Liver (tissue), 9 donors: ENCODE data around the gene HGFAC. TPM values are rescaled to one million over a fixed set of nuclear protein-coding genes. Genes with fewer than 3 reads are reported as not detected.

Source experiments
- DNase-seq: peaks from one replicate; pipeline ENCODE4 v3.0.0-alpha.2; 2017; ENCODE audit warnings: low spot score
- H3K27ac ChIP-seq, 2 donors: one replicate each; pipeline ENCODE4 v1.7.0; 2013; ENCODE audit warnings: inconsistent platforms in 2 of 2, low read length in 2 of 2, control low read depth in 1 of 2, low read depth in 1 of 2, mild to moderate bottlenecking in 1 of 2
- H3K27me3 ChIP-seq, 4 donors: one replicate each; pipeline versions ENCODE4 v1.6.1 to v1.7.0; 2013; ENCODE audit warnings: low read length in 3 of 4, inconsistent platforms in 1 of 4, mild to moderate bottlenecking in 1 of 4, moderate library complexity in 1 of 4; ENCODE audit not compliant: control insufficient read depth in 4 of 4, insufficient read depth in 4 of 4
- H3K36me3 ChIP-seq, 4 donors: one replicate each; pipeline versions ENCODE4 v1.6.1 to v1.7.0; 2013; ENCODE audit warnings: low read length in 3 of 4, mild to moderate bottlenecking in 3 of 4, low read depth in 1 of 4, moderate library complexity in 1 of 4; ENCODE audit not compliant: control insufficient read depth in 4 of 4, insufficient read depth in 3 of 4
- H3K4me1 ChIP-seq, 4 donors: one replicate each; pipeline versions ENCODE4 v1.6.1 to v1.7.0; 2013; ENCODE audit warnings: low read length in 3 of 4, mild to moderate bottlenecking in 3 of 4, moderate library complexity in 1 of 4; ENCODE audit not compliant: control insufficient read depth in 4 of 4, insufficient read depth in 4 of 4
- H3K4me3 ChIP-seq, 3 donors: one replicate each; pipeline versions ENCODE4 v1.6.1 to v1.7.0; 2013; ENCODE audit warnings: low read length in 3 of 3, control low read depth in 1 of 3, low read depth in 1 of 3, mild to moderate bottlenecking in 1 of 3
- H3K9ac ChIP-seq, 2 donors: one replicate each; pipeline ENCODE4 v1.7.0; 2013; ENCODE audit warnings: low read length in 2 of 2, mild to moderate bottlenecking in 2 of 2, moderate library complexity in 2 of 2, control low read depth in 1 of 2, low read depth in 1 of 2
- H3K9me3 ChIP-seq, 4 donors: one replicate each; pipeline versions ENCODE4 v1.6.1 to v1.7.0; 2013; ENCODE audit warnings: low read length in 3 of 4; ENCODE audit not compliant: control insufficient read depth in 4 of 4
- ATF3 ChIP-seq: IDR thresholded peaks from 2 replicates; pipeline ENCODE4 v1.6.1; 2016; ENCODE audit warnings: antibody characterized with exemption
- CTCF ChIP-seq: fragments of 150-350 bp; IDR thresholded peaks from 2 replicates; pipeline ENCODE4 v1.5.1; 2017; ENCODE audit warnings: improper control_type of control experiment, low read depth, low read length; ENCODE audit not compliant: missing input control
- EGR1 ChIP-seq, 2 donors: IDR thresholded peaks; 2 replicates each; pipeline ENCODE4 v1.6.1; 2016 to 2018; ENCODE audit warnings: antibody characterized with exemption in 2 of 2, low read depth in 2 of 2
- FOXA1 ChIP-seq: IDR thresholded peaks from 2 replicates; pipeline ENCODE4 v1.6.1; 2016; ENCODE audit warnings: antibody characterized with exemption
- FOXA2 ChIP-seq: IDR thresholded peaks from 2 replicates; pipeline ENCODE4 v1.6.1; 2016; ENCODE audit warnings: antibody characterized with exemption
- GABPA ChIP-seq, 2 donors: IDR thresholded peaks in 1 of 2; conservative IDR thresholded peaks in 1 of 2; 2 replicates each; pipeline ENCODE4 v1.6.1; 2016; ENCODE audit warnings: antibody characterized with exemption in 2 of 2, mild to moderate bottlenecking in 1 of 2, moderate library complexity in 1 of 2
- HNF4A ChIP-seq, 2 donors: conservative IDR thresholded peaks; 2 replicates each; pipeline ENCODE4 v1.6.1; 2016; ENCODE audit warnings: antibody characterized with exemption in 2 of 2, mild to moderate bottlenecking in 2 of 2
- HNF4G ChIP-seq: IDR thresholded peaks from 2 replicates; pipeline ENCODE4 v1.6.1; 2016; ENCODE audit warnings: antibody characterized with exemption
- JUND ChIP-seq, 2 donors: IDR thresholded peaks; 2 replicates each; pipeline ENCODE4 v1.6.1; 2016; ENCODE audit warnings: antibody characterized with exemption in 2 of 2
- MAX ChIP-seq: IDR thresholded peaks from 2 replicates; pipeline ENCODE4 v1.6.1; 2016; ENCODE audit warnings: antibody characterized with exemption
- NR2F2 ChIP-seq: IDR thresholded peaks from 2 replicates; pipeline ENCODE4 v1.6.1; 2016; ENCODE audit warnings: antibody characterized with exemption
- RAD21 ChIP-seq, 2 donors: IDR thresholded peaks; 2 replicates each; pipeline ENCODE4 v1.6.1; 2016; ENCODE audit warnings: antibody characterized with exemption in 2 of 2, mild to moderate bottlenecking in 2 of 2
- RXRA ChIP-seq, 2 donors: IDR thresholded peaks; 2 replicates each; pipeline ENCODE4 v1.6.1; 2017 to 2018; ENCODE audit warnings: antibody characterized with exemption in 2 of 2, mild to moderate bottlenecking in 1 of 2
- SP1 ChIP-seq: IDR thresholded peaks from 2 replicates; pipeline ENCODE4 v1.6.1; 2018; ENCODE audit warnings: antibody characterized with exemption, mild to moderate bottlenecking
- TAF1 ChIP-seq: conservative IDR thresholded peaks from 2 replicates; pipeline ENCODE4 v1.6.1; 2016; ENCODE audit warnings: antibody characterized with exemption, mild to moderate bottlenecking
- YY1 ChIP-seq: IDR thresholded peaks from 2 replicates; pipeline ENCODE4 v1.6.1; 2016; ENCODE audit warnings: antibody characterized with exemption, mild to moderate bottlenecking
- ZBTB33 ChIP-seq: IDR thresholded peaks from 2 replicates; pipeline ENCODE4 v1.6.1; 2016; ENCODE audit warnings: antibody characterized with exemption
- WGBS: extraction: QIAGEN DNeasy Blood & Tissue Kit; methylation state at CpG from one replicate; pipeline ENCODE4 v1.1.7; 2013; 5-methylcytosine and 5-hydroxymethylcytosine counted together
- polyA plus RNA-seq, 2 donors: library from polyadenylated mRNA; stranded (reverse) in 1 of 2; unstranded in 1 of 2; fragments of 200-250 nt in 1 of 2; fragments of >200 nt in 1 of 2; fragmentation: Nextera tagmentation in 1 of 2; extraction: Ambion mirVana in 1 of 2; gene quantifications; one replicate each; pipeline versions ENCODE4 v1.2.1 to v1.2.3, GENCODE V29; 2013 to 2015
- total RNA-seq, 2 donors: library from RNA; depleted of rRNA; stranded (reverse); fragments of >200 nt; gene quantifications; one replicate each; pipeline ENCODE4 v1.2.3, GENCODE V29; 2014
- TF ChIP-seq, protein P1 (sequence below): IDR thresholded peaks from 2 replicates; pipeline ENCODE4 v1.6.1; 2016; ENCODE audit warnings: antibody characterized with exemption, mild to moderate bottlenecking
- donor health status: healthy.
- donor health status: healthy.
- donor health status: healthy.
- donor health status: healthy.
- donor health status: healthy.

Gene HGFAC
- total and polyA plus RNA-seq, 4 donors = 23.3 to 133 (median 82.7) TPM

GRCh38 chr4:3401436-3402171 is 40.2 kb upstream of the HGFAC start:
- H3K9me3 ChIP-seq = no peaks in the 10 kb centered on the region
- H3K27ac ChIP-seq = no peak overlapping the region
- no peak overlapping the region for H3K4me3 ChIP-seq
- H3K9ac ChIP-seq = no peak overlapping the region
- no peaks in the 10 kb centered on the region for H3K36me3 ChIP-seq
- TF ChIP-seq EGR1 (IDR thresholded peaks at IDR 0.05; ENCODE audit: low read depth in 2 of 2) (no peak), GABPA (IDR thresholded peaks at IDR 0.05 in 1 of 2, conservative IDR thresholded peaks at IDR 0.05 in 1 of 2) (no peak), HNF4A (conservative IDR thresholded peaks at IDR 0.05) (no peak), MAX (no peak), ATF3 (no peak), CTCF (no peak), FOXA2 (no peak), NR2F2 (no peak), RXRA (IDR thresholded peaks at IDR 0.05) (no peak), FOXA1 (no peak), RAD21 (IDR thresholded peaks at IDR 0.05) (no peak), HNF4G (no peak), YY1 (no peak), SP1 (no peak), TAF1 (no peak), JUND (IDR thresholded peaks at IDR 0.05) (no peak), ZBTB33 (no peak)
- TF ChIP-seq, protein P1, sequence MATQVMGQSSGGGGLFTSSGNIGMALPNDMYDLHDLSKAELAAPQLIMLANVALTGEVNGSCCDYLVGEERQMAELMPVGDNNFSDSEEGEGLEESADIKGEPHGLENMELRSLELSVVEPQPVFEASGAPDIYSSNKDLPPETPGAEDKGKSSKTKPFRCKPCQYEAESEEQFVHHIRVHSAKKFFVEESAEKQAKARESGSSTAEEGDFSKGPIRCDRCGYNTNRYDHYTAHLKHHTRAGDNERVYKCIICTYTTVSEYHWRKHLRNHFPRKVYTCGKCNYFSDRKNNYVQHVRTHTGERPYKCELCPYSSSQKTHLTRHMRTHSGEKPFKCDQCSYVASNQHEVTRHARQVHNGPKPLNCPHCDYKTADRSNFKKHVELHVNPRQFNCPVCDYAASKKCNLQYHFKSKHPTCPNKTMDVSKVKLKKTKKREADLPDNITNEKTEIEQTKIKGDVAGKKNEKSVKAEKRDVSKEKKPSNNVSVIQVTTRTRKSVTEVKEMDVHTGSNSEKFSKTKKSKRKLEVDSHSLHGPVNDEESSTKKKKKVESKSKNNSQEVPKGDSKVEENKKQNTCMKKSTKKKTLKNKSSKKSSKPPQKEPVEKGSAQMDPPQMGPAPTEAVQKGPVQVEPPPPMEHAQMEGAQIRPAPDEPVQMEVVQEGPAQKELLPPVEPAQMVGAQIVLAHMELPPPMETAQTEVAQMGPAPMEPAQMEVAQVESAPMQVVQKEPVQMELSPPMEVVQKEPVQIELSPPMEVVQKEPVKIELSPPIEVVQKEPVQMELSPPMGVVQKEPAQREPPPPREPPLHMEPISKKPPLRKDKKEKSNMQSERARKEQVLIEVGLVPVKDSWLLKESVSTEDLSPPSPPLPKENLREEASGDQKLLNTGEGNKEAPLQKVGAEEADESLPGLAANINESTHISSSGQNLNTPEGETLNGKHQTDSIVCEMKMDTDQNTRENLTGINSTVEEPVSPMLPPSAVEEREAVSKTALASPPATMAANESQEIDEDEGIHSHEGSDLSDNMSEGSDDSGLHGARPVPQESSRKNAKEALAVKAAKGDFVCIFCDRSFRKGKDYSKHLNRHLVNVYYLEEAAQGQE = no peak
- no peak for DNase-seq
- no peaks in the 10 kb centered on the region for H3K27me3 ChIP-seq
- 97% methylated on average over 22 of the region's 22 CpGs for WGBS
- peaks cover 2 to 6% (median 6%) of the 10 kb centered on the region in 4 donors for H3K4me1 ChIP-seq
